CD14-positive monocyte (primary cell): ENCODE measurements around the gene MIOX. TPM values are rescaled to one million over a fixed set of nuclear protein-coding genes. Genes with fewer than 3 reads are reported as not detected.

Experiments
- DNase-seq, 3 donors: peaks; one replicate each; pipeline ENCODE4 v3.0.0-alpha.2; 2011 to 2022
- H2AFZ ChIP-seq: 2 replicates; pipeline ENCODE4 v1.6.0; 2012; ENCODE audit warnings: mild to moderate bottlenecking, low read depth, low read length, inconsistent platforms; ENCODE audit not compliant: insufficient read depth, poor library complexity, severe bottlenecking
- H3K27ac ChIP-seq, 2 donors: 1 replicate in 1 of 2; 2 replicates in 1 of 2; pipeline ENCODE4 v1.5.1; 2012 to 2013; ENCODE audit warnings: low read length in 2 of 2, control low read depth in 1 of 2, inconsistent platforms in 1 of 2, low read depth in 1 of 2, mild to moderate bottlenecking in 1 of 2
- H3K27me3 ChIP-seq, 2 donors: one replicate each; pipeline versions ENCODE4 v1.6.0 to v1.6.1; 2011 to 2013; ENCODE audit warnings: low read length in 2 of 2; ENCODE audit not compliant: control insufficient read depth in 2 of 2, insufficient read depth in 2 of 2
- H3K36me3 ChIP-seq, 2 donors: replicated peaks in 1 of 2; 1 replicate in 1 of 2; 2 replicates in 1 of 2; pipeline versions ENCODE4 v1.5.1 to v1.6.1; 2012 to 2013; ENCODE audit warnings: low read length in 2 of 2, control low read depth in 1 of 2, inconsistent platforms in 1 of 2, mild to moderate bottlenecking in 1 of 2; ENCODE audit not compliant: insufficient read depth in 2 of 2, control insufficient read depth in 1 of 2
- H3K4me1 ChIP-seq, 2 donors: 1 replicate in 1 of 2; 2 replicates in 1 of 2; pipeline versions ENCODE4 v1.5.1 to v1.6.1; 2012 to 2013; ENCODE audit warnings: low read length in 2 of 2, control low read depth in 1 of 2, inconsistent platforms in 1 of 2, mild to moderate bottlenecking in 1 of 2, moderate library complexity in 1 of 2; ENCODE audit not compliant: insufficient read depth in 2 of 2, control insufficient read depth in 1 of 2
- H3K4me2 ChIP-seq: replicated peaks from 2 replicates; pipeline ENCODE3; 2012; ENCODE audit warnings: low read length, moderate library complexity, mild to moderate bottlenecking; ENCODE audit not compliant: poor library complexity, severe bottlenecking; ENCODE audit errors: extremely low read depth
- H3K4me3 ChIP-seq, 3 experiments: fragments of 200-600 bp in 1 of 3; sonication (generic) in 1 of 3; replicated peaks in 1 of 3; 1 replicate in 2 of 3; 2 replicates in 1 of 3; pipeline ENCODE4 v1.5.1; 2011 to 2013; ENCODE audit warnings: low read length in 3 of 3, mild to moderate bottlenecking in 3 of 3, control low read depth in 2 of 3, low read depth in 2 of 3, inconsistent platforms in 1 of 3, moderate library complexity in 1 of 3
- H3K79me2 ChIP-seq: 2 replicates; pipeline ENCODE4 v1.6.0; 2012; ENCODE audit warnings: mild to moderate bottlenecking, control low read depth, inconsistent platforms, low read length, moderate library complexity; ENCODE audit not compliant: insufficient read depth
- H3K9ac ChIP-seq: 2 replicates; pipeline ENCODE4 v1.6.0; 2017; ENCODE audit warnings: low read length, mild to moderate bottlenecking; ENCODE audit not compliant: insufficient read depth, poor library complexity, severe bottlenecking
- H3K9me3 ChIP-seq, 2 donors: replicated peaks in 1 of 2; 1 replicate in 1 of 2; 2 replicates in 1 of 2; pipeline versions ENCODE4 v1.5.1 to v1.6.1; 2012 to 2013; ENCODE audit warnings: low read length in 2 of 2, control low read depth in 1 of 2; ENCODE audit not compliant: control insufficient read depth in 1 of 2, insufficient read depth in 1 of 2
- H4K20me1 ChIP-seq: 2 replicates; pipeline ENCODE4 v1.6.0; 2012; ENCODE audit warnings: mild to moderate bottlenecking, low read length, control low read depth, moderate library complexity; ENCODE audit not compliant: insufficient read depth
- H3K27ac Mint-ChIP-seq, 7 donors: one replicate each; pipeline ENCODE4 v1.8.0; 2020; ENCODE audit warnings: mild to moderate bottlenecking in 7 of 7, mixed read lengths in 7 of 7, moderate library complexity in 6 of 7, inconsistent platforms in 2 of 7
- H3K27me3 Mint-ChIP-seq, 3 donors: one replicate each; pipeline ENCODE4 v1.8.0; 2021 to 2022; ENCODE audit warnings: low read depth in 3 of 3, mild to moderate bottlenecking in 3 of 3, mixed read lengths in 3 of 3, moderate library complexity in 3 of 3, inconsistent platforms in 1 of 3
- H3K36me3 Mint-ChIP-seq, 2 donors: one replicate each; pipeline ENCODE4 v1.8.0; 2020; ENCODE audit warnings: mixed read lengths in 2 of 2, inconsistent platforms in 1 of 2, mild to moderate bottlenecking in 1 of 2
- H3K4me1 Mint-ChIP-seq: one replicate; pipeline ENCODE4 v1.8.0; 2020; ENCODE audit warnings: mild to moderate bottlenecking, mixed read lengths
- H3K4me3 Mint-ChIP-seq, 2 donors: one replicate each; pipeline ENCODE4 v1.8.0; 2020; ENCODE audit warnings: mild to moderate bottlenecking in 2 of 2, mixed read lengths in 2 of 2, moderate library complexity in 1 of 2
- H3K9me3 Mint-ChIP-seq, 7 donors: one replicate each; pipeline ENCODE4 v1.8.0; 2020 to 2022; ENCODE audit warnings: mixed read lengths in 7 of 7, mild to moderate bottlenecking in 6 of 7, moderate library complexity in 6 of 7, inconsistent platforms in 2 of 7
- WGBS: methylation state at CpG from one replicate; pipeline ENCODE4 v1.1.5; 2013; ENCODE audit warnings: missing lambda C conversion rate; ENCODE audit not compliant: insufficient coverage; 5-methylcytosine and 5-hydroxymethylcytosine counted together
- intact Hi-C, 2 donors: fragments of 100-400 bp; cut with micrococcal nuclease; formaldehyde crosslinking; loops; one replicate each; pipeline versions ENCODE4 v1.15.0 to v1.15.1; 2023
- polyA plus RNA-seq, 3 donors: library from polyadenylated mRNA; depleted of rRNA in 1 of 3; unstranded in 2 of 3; stranded (reverse) in 1 of 3; fragments of 300-500 nt in 2 of 3; fragments of >200 nt in 1 of 3; fragmentation: Illumina TruSeq in 2 of 3; gene quantifications; 1 replicate in 2 of 3; 2 replicates in 1 of 3; pipeline ENCODE4 v1.2.3, GENCODE V29; 2012 to 2021
- TF ChIP-seq, protein P1 (sequence below): fragments of 200-600 bp; IDR thresholded peaks from one replicate; pipeline ENCODE4 v1.8.0; 2022; ENCODE audit warnings: antibody characterized with exemption, mild to moderate bottlenecking

The MIOX gene
- polyA plus RNA-seq, 3 donors, result not detected

DNA sequence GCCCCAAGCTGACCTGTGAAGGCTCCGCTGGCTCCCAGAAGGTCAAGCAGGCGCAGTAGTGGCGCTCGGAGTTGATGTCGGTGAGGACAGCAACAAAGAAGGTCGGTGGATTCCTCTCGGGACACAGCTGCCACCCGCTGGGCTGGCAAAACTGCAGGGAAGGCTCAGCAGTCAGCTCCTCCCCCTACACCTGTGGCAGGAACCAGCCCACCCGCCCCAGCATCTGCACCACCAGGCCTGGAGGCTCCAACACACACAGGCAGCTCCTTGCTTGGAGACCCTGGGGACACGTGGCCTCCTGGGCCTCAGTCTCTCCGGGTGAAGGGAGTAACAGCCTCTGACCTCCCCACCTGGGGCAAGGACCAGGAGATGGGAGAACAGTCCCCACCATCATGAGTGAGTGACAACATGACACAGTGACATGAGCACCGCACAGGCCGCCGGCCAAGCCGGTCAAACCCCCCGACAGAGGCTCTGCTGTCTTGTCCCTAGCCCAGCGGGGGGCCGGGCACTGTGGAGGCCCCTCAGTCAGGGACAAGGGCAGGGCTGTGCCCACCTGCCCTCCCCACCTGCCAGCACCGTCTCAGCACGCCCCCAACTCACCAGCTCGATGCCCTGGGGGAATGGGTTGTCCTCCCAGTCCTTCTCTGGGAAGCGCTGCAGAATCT, 18.8 kb upstream of the MIOX start:
- Histone ChIP-seq H3K9me3 (no peaks in the 10 kb centered on the region), H3K36me3 (peaks cover 48 to 55% of the 10 kb centered on the region in 2 donors), H3K27ac (no peak overlapping the region), H3K27me3 (no peaks in the 10 kb centered on the region), H3K4me1 (peaks cover 27 to 35% of the 10 kb centered on the region in 2 donors), H4K20me1 (peaks cover 64% of the 10 kb centered on the region), H3K9ac (no peak overlapping the region), H3K4me2 (no peak overlapping the region), H3K4me3 (no peak overlapping the region), H2AFZ (no peak overlapping the region), H3K79me2 (peaks cover 42% of the 10 kb centered on the region)
- Mint-ChIP-seq H3K36me3 (peaks cover 42 to 61% of the 10 kb centered on the region in 2 donors), H3K9me3 (no peaks in the 10 kb centered on the region), H3K4me3 (no peak overlapping the region), H3K27me3 (peaks cover 0 to 2% (median 2%) of the 10 kb centered on the region in 3 donors), H3K27ac (no peak overlapping the region), H3K4me1 (peaks cover 37% of the 10 kb centered on the region)
- TF ChIP-seq, protein P1, sequence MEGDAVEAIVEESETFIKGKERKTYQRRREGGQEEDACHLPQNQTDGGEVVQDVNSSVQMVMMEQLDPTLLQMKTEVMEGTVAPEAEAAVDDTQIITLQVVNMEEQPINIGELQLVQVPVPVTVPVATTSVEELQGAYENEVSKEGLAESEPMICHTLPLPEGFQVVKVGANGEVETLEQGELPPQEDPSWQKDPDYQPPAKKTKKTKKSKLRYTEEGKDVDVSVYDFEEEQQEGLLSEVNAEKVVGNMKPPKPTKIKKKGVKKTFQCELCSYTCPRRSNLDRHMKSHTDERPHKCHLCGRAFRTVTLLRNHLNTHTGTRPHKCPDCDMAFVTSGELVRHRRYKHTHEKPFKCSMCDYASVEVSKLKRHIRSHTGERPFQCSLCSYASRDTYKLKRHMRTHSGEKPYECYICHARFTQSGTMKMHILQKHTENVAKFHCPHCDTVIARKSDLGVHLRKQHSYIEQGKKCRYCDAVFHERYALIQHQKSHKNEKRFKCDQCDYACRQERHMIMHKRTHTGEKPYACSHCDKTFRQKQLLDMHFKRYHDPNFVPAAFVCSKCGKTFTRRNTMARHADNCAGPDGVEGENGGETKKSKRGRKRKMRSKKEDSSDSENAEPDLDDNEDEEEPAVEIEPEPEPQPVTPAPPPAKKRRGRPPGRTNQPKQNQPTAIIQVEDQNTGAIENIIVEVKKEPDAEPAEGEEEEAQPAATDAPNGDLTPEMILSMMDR, result no peak
- 96% methylated on average over 19 of the region's 22 CpGs for WGBS
- DNase-seq, result no peak
- intact Hi-C loops, result no loop called here

DNA sequence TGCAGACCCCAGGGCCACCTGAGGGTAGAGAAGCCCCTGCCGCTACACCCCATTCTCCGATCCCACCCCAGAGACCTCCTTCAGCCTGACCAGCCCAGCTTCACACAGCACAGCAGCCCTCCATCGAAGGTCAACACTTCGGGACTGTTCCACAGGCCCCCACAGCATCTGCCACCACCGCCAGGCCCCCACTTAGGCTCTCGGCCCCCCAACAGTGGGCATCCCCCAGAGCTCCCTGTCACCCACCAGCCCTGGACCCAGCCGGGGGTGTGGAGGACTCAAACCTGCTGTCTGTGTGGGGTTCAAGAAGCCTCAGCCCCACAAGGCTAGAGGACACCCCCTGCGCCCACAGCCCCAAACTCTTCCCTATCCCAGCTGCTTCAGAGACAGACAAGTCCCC, 18.0 kb upstream of the MIOX start:
- Histone ChIP-seq H3K9me3 (no peaks in the 10 kb centered on the region), H3K4me1 (peaks cover 35 to 42% of the 10 kb centered on the region in 2 donors), H3K4me3 (no peak overlapping the region), H3K9ac (no peak overlapping the region), H2AFZ (no peak overlapping the region), H3K4me2 (no peak overlapping the region), H3K79me2 (peaks cover 49% of the 10 kb centered on the region), H3K27me3 (no peaks in the 10 kb centered on the region), H4K20me1 (peaks cover 72% of the 10 kb centered on the region), H3K27ac (no peak overlapping the region), H3K36me3 (peaks cover 41 to 48% of the 10 kb centered on the region in 2 donors)
- Mint-ChIP-seq H3K27ac (peak overlapping the region in 1 of 7 donors; percentile 72), H3K9me3 (no peaks in the 10 kb centered on the region), H3K36me3 (peaks cover 37 to 57% of the 10 kb centered on the region in 2 donors), H3K4me3 (no peak overlapping the region), H3K4me1 (peaks cover 44% of the 10 kb centered on the region), H3K27me3 (peaks cover 0 to 2% (median 0%) of the 10 kb centered on the region in 3 donors)
- intact Hi-C loops, result no loop called here
- 90% methylated on average over 4 of the region's 8 CpGs for WGBS
- DNase-seq, result no peak
- TF ChIP-seq, protein P1, result no peak
